Measurements from ENCODE around the gene PNMA8C.
"Not testable (repeated sequence)": the region's sequence is repeated elsewhere in the genome, so short reads cannot be mapped to it uniquely, and the experiment has no call there.

The PNMA8C gene

GRCh38 chr19:46447006-46447405 lies 18.3 kb upstream of the PNMA8C start:
- DNase-seq: no peak

- DNase-seq: no peak
These were observed 17.3 kb upstream of the PNMA8C start for GRCh38 chr19:46446021-46446420.

- DNase-seq: peak in 1 of 2 experiments; percentile 62
These were observed 14.2 kb upstream of the PNMA8C start for GRCh38 chr19:46442808-46443450.

GRCh38 chr19:46441866-46442265 lies 13.1 kb upstream of the PNMA8C start:
- no peak for DNase-seq

- not testable (repeated sequence) for DNase-seq
These were observed 7.0 kb upstream of the PNMA8C start for GRCh38 chr19:46435689-46436088.

GRCh38 chr19:46435009-46435408 lies 6.3 kb upstream of the PNMA8C start:
- DNase-seq: no peak

GRCh38 chr19:46433470-46433869 lies 4.7 kb upstream of the PNMA8C start:
- DNase-seq: not testable (repeated sequence)

- no peak for DNase-seq
These were observed 3.1 kb upstream of the PNMA8C start for GRCh38 chr19:46431824-46432223.

- no peak for DNase-seq
These were observed 1.3 kb upstream of the PNMA8C start for GRCh38 chr19:46429999-46430398.

- no peak for DNase-seq
These were observed 1.2 kb downstream of the PNMA8C start for GRCh38 chr19:46427518-46428045.

GRCh38 chr19:46426506-46427162 lies 2.1 kb downstream of the PNMA8C start:
- peak in 1 of 2 experiments; percentile 58 for DNase-seq

GRCh38 chr19:46426035-46426505 lies 2.7 kb downstream of the PNMA8C start:
- no peak for DNase-seq

GRCh38 chr19:46423188-46423587 lies 5.5 kb downstream of the PNMA8C start:
- DNase-seq: no peak

GRCh38 chr19:46422344-46422743 lies 6.4 kb downstream of the PNMA8C start:
- no peak for DNase-seq

- no peak for DNase-seq
These were observed 8.7 kb downstream of the PNMA8C start for GRCh38 chr19:46420056-46420455.

GRCh38 chr19:46415804-46416709 lies 12.7 kb downstream of the PNMA8C start:
- peak; percentile 26 to 79 for DNase-seq

- not testable (repeated sequence) for DNase-seq
These were observed 13.8 kb downstream of the PNMA8C start for GRCh38 chr19:46414899-46415298.

GRCh38 chr19:46413262-46414031 lies 15.3 kb downstream of the PNMA8C start, which contains the start of gene CCDC8:
CCDC8 (minus strand) TSS chr19:46413564; CDS start chr19:46412810, 754 bp downstream.
- DNase-seq: no peak

- no peak for DNase-seq
These were observed 16.0 kb downstream of the PNMA8C start for GRCh38 chr19:46412650-46413261.

GRCh38 chr19:46411925-46412649 lies 16.6 kb downstream of the PNMA8C start:
- no peak for DNase-seq
